ENCODE results near the gene MEF2D. TPM values are rescaled to one million over a fixed set of nuclear protein-coding genes. Genes with fewer than 3 reads are reported as not detected.

MEF2D gene
- total RNA-seq, 1 donor from 2014 or later, result 59.2 TPM

- DNase-seq (ENCODE audit: low read depth), result no peak
These were observed 24.5 kb upstream of the MEF2D start for GRCh38 chr1:156525071-156525501.

- DNase-seq (ENCODE audit: low read depth), result no peak
These were observed 23.9 kb upstream of the MEF2D start for GRCh38 chr1:156524481-156524869.

- no peak for DNase-seq (ENCODE audit: low read depth)
These were observed 23.4 kb upstream of the MEF2D start for GRCh38 chr1:156523801-156524480.

GRCh38 chr1:156522443-156522970 lies 21.9 kb upstream of the MEF2D start:
- no peak for DNase-seq (ENCODE audit: low read depth)

GRCh38 chr1:156517748-156518147 lies 17.2 kb upstream of the MEF2D start:
- DNase-seq (ENCODE audit: low read depth), result no peak

GRCh38 chr1:156516821-156517220 lies 16.2 kb upstream of the MEF2D start:
- no peak for DNase-seq (ENCODE audit: low read depth)

- DNase-seq (ENCODE audit: low read depth), result no peak
These were observed 15.4 kb upstream of the MEF2D start for GRCh38 chr1:156515956-156516355.

- DNase-seq (ENCODE audit: low read depth), result no peak
These were observed 12.6 kb upstream of the MEF2D start for GRCh38 chr1:156513185-156513584.

- no peak for DNase-seq (ENCODE audit: low read depth)
These were observed 11.1 kb upstream of the MEF2D start for GRCh38 chr1:156511644-156512043.

GRCh38 chr1:156510709-156511108 lies 10.1 kb upstream of the MEF2D start:
- peak; percentile 92 for DNase-seq (ENCODE audit: low read depth)

GRCh38 chr1:156509424-156510034 lies 9.0 kb upstream of the MEF2D start:
- no peak for DNase-seq (ENCODE audit: low read depth)

GRCh38 chr1:156508955-156509234 lies 8.3 kb upstream of the MEF2D start:
- DNase-seq (ENCODE audit: low read depth), result no peak

- peak; percentile 94 for DNase-seq (ENCODE audit: low read depth)
These were observed 7.8 kb upstream of the MEF2D start for GRCh38 chr1:156508205-156508954.

- no peak for DNase-seq (ENCODE audit: low read depth)
These were observed 5.9 kb upstream of the MEF2D start for GRCh38 chr1:156506450-156506849.

GRCh38 chr1:156505679-156506298 lies 5.2 kb upstream of the MEF2D start:
- no peak for DNase-seq (ENCODE audit: low read depth)

- peak; percentile 99 for DNase-seq (ENCODE audit: low read depth)
These were observed 4.5 kb upstream of the MEF2D start for GRCh38 chr1:156504821-156505678.

- peak; percentile 40 for DNase-seq (ENCODE audit: low read depth)
These were observed 3.9 kb upstream of the MEF2D start for GRCh38 chr1:156504438-156504813.

- peak; percentile 12 for DNase-seq (ENCODE audit: low read depth)
These were observed 3.3 kb upstream of the MEF2D start for GRCh38 chr1:156503698-156504437.

GRCh38 chr1:156502894-156503697 lies 2.5 kb upstream of the MEF2D start:
- peak; percentile 97 for DNase-seq (ENCODE audit: low read depth)
